GM18502 (cell line): ENCODE data around the gene TNFSF8.

Experiments
- ATAC-seq: cut with Tn5 transposase; IDR thresholded peaks from one replicate; pipeline ENCODE4 v1.9.1; 2021; ENCODE audit warnings: mild to moderate bottlenecking; ENCODE audit not compliant: unreplicated experiment, poor library complexity

Gene TNFSF8

DNA sequence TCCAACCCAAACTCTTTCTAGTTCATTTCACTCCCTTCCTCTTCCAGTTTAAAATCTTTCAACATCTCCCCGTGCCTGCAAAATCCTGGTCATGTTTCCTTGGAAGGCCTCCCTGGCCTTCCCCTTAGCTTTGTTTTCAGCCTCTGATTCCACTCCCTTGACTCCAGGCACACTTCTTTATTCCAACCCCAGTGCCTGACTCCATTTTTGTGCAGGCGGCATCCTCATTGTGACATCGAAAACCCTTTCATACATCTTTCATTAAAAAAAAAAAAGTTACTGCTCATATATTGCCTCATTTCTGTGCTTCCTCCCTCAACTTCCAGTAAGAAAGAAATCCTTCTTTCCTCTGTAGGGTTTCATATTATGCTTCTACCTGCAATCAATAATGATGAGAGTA is 7.1 kb upstream of the TNFSF8 start:
- ATAC-seq = no peak

GRCh38 chr9:114936581-114936980 is 6.2 kb upstream of the TNFSF8 start:
- ATAC-seq = no peak

GRCh38 chr9:114935119-114935518 is 4.7 kb upstream of the TNFSF8 start:
- ATAC-seq = no peak

GRCh38 chr9:114932502-114932901 is 2.1 kb upstream of the TNFSF8 start:
- no peak for ATAC-seq

DNA sequence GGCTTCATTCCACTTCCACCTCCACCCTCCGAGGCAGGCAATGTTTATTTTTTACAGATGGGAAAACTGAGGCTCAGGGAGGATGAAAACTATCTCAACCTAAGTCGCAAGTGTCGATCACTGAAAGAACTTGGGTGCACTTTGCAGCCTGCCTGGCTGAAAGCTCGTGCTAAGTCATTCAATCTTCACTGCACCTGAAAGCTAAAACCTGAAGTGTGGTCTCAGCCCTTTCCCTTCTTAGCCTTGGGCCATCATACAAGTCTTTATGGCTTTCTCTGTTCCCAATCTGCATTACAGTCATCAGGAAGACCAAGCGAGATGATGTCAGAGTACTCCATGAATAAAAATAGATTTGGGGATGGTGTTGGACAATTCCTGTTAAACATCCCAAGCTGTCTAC is 1.0 kb upstream of the TNFSF8 start:
- ATAC-seq = no peak

- no peak for ATAC-seq
These were observed 1.2 kb downstream of the TNFSF8 start for GRCh38 chr9:114929201-114929600.

DNA sequence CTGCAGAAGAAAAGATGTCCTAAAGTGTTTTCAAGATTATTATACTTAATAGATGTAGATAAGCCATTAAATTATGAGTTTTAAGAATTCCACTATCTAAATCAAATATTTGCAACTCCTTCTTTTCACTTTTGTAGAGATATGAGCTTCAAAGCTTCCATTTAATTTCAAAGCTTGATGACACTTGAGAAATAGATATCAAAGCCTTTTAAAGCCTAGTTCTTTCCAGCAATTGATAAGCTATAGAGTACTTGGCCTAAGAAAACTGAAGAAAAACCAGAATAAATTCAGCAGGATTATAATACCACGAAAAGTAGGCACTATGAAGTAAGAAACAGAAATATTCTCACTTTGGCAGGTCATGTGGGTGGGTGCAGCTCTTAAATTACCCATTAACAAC is 1.7 kb downstream of the TNFSF8 start:
- no peak for ATAC-seq

DNA sequence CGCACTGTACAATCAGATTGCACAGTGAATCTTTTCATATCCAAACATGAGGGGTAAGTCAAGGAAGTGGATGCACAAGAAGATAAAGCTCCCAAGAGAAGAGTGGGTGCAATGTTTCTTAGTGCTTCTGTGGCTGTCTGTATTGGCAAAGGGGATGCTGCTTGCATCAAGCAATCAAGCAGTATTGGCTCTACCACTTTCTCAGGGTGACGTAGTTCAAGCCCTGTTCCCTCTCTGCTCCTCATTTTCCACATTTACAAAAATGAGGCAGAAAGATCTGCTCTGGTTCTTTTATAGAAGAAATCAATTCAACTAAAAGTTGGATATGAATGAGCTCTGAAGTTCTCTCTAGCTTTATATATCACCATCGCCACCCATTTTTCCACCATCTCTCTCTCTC is 2.3 kb downstream of the TNFSF8 start:
- no peak for ATAC-seq

DNA sequence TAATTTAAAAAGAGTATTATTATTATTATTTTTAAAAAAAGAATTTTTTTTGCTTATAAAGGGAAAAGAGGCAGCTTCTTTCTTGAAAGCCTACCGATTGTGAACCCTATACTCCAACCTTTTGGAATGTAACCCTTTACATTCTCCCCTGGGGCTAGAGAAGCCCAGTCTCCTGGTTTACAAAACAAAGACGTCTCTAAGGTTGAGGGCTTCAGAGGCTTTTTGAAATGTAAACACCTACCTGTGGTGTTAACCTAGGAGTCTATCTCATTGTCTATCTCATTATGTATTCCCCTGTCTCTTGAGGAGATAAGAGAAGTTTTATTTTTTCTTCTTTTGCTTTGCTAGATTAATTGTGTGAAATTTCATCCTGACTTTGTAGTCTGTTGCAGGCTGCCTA is 4.7 kb downstream of the TNFSF8 start:
- no peak for ATAC-seq

GRCh38 chr9:114925039-114925438 is 5.4 kb downstream of the TNFSF8 start:
- ATAC-seq = no peak

- no peak for ATAC-seq
These were observed 6.1 kb downstream of the TNFSF8 start for GRCh38 chr9:114924327-114924726.

DNA sequence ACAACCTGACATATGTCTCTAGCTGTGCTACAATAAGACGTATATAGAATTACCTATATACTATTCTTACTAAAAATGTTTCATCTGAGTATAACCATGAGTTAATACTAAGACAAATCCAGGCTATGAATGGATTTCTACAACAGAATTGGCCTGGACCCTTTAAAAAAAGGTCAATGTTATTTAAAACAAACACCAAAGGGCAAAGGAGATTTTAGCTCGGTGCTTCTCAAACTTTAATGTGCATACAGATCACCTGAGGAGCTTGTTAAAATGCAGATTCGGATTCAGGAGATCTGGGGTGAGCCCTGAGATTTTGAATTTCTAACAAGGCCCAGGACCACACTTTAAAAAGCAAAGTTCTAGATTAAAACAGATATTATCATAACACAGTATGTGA is 6.5 kb downstream of the TNFSF8 start:
- no peak for ATAC-seq

DNA sequence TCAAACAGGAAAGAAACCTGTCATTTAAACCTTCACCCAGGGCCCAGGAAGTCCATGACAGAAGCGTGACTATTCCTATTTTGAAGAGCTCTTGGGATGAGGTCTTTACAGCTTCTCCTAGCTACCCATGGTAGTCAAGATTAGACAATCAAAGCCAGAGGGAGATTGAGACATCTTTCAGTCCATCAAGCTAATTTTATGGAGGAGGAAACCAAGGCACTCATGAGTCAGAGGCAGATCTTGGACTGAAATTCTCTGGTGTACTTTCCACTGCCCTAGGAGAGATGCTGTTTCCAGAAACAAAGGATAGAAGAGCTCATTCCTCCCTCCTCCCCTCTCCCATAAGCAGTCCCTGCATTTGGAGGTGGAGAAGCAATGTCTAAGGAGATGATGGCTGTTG is 9.2 kb downstream of the TNFSF8 start:
- no peak for ATAC-seq

DNA sequence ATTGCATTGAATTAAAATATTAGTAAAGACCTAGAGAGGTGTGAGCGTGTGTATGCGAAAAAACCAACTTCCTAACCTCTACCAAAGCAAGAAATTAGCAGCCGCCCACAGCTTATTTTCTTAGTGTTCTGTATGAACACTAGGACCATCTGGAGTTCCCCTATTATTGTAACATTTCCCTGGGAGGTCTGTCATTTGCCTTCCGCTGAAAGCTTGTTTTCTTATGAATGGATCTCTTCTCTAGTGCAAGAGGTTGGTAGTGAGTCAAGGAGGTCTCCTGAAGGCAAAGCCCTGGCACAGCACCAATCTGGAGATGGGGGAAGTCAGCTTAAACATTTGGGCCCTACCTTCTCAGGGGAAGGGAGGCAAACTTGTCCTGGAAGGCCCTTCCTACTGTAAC is 10.8 kb downstream of the TNFSF8 start:
- ATAC-seq = no peak

- ATAC-seq = no peak
These were observed 13.9 kb downstream of the TNFSF8 start for GRCh38 chr9:114916481-114916880.

- ATAC-seq = no peak
These were observed 16.3 kb downstream of the TNFSF8 start for GRCh38 chr9:114914139-114914538.

- no peak for ATAC-seq
These were observed 16.7 kb downstream of the TNFSF8 start for GRCh38 chr9:114913656-114914055.

- ATAC-seq = no peak
These were observed 17.2 kb downstream of the TNFSF8 start for GRCh38 chr9:114913217-114913616.

DNA sequence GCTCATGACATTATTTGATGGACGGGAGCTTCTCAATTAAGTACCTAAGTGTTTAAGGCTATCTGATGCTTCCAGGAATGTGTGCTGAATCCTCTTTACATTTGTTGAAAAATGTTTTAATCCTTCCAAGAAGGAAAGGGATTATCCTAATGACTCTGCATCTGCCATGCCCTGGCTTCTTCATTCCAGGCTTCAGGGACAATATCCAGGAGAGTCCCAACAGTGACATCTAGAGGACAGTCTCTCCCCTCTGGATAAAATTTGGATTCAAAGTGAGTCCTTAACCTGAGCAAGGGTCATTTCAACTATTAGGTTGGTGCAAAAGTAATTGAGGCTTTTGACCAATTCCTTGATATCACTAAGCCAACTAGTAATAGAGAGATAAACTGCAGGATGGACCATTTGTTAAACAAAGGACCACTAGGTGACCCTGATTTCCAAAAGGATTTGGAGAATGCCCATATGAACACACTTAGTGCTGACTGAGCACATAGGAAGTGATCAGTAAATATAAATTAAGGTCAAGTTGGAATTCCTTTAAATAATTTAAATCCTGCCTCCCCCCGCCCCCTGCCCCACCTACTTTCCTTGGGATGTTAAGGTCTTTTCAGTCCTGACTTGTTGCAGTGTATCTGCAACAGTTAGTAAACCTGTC is 19.1 kb downstream of the TNFSF8 start:
- no peak for ATAC-seq

GRCh38 chr9:114910541-114910940 is 19.9 kb downstream of the TNFSF8 start:
- no peak for ATAC-seq

DNA sequence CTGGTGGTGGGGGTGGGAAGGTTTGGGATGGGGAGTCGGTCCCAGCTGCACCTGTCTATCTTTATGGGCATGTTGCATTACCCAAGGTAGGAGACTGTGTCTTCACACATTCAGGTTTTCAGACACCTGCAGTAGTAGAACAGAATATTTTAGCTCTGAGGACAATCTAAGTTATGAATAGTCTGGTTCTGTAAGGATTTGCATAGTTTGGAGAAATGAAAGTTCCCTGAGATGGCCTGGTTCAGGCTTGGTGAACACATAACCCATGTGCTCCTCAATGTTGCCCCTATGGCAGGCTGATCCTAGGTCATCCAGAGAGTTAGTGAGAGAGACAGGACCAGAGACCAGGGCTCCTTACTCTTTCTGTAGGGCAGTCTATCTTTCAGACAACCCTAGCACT is 20.7 kb downstream of the TNFSF8 start:
- no peak for ATAC-seq

- ATAC-seq = no peak
These were observed 21.5 kb downstream of the TNFSF8 start for GRCh38 chr9:114908805-114909448.
